UCSD-AML1 (cell line): Measurements from ENCODE around the gene BNC2.

Experiments
- DNase-seq: peaks from one replicate; lab custom pipeline; 2025; ENCODE audit not compliant: unreplicated experiment; lab: John Stamatoyannopoulos, UW

The BNC2 gene

GRCh38 chr9:16821344-16821743, 49.1 kb downstream of the BNC2 start:
- DNase-seq, result no peak

DNA sequence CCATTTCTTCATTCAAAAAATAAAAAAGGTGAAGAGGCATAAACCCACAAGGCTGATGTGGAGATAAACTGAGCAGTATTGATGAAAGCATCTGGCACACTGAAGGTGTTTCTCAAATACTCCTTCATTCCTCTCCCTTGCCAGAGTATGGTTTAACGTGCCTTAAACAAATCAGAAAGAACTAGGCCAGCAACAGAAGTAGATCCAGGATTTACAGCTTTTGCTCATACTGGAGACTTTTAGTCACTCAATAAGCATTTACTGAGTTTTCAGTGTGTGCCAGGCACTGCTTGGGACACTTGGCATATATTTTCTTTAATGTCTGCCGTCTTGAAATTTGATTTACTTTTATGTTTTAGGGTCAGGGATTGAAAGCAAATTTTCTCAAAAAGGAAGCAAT, 53.0 kb downstream of the BNC2 start:
- no peak for DNase-seq

DNA sequence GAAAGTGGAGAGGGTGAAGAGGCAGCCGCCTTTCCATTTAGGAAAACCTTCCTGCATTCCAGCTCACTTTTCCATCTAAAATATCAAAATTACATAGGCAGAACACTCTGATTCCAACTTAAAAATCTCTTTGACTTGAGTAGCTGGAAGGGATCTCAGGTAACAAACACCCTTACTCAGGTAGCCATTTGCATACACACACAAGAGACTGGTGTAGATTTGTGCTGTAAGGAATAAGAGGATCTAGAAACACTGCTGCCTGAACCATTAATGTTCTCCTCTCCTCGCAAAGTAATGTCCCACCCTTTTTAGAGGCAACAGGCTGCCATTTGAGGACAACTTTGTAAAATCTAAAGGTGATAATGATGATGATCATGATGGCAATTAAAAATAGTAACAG, 53.5 kb downstream of the BNC2 start:
- no peak for DNase-seq

GRCh38 chr9:16816011-16816410, 54.5 kb downstream of the BNC2 start:
- no peak for DNase-seq

DNA sequence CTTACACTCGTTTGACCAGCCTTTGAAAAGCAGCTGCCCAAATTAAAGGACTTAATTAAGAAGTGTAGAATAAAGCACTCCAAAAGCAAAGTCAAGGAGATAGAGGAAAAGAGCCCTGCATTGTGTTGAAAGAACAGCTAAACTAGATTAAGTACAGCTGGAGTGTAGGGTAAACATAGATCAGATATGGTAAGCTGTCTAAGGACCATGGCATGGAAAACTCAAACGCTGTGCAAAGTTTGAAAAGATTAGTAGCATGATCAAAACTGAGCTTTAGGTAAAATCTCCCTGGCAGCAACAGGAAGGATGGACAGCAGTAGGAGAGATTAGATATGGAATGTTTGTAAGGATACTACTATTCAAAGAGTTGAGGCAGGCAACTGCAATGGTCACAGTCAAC, 55.4 kb downstream of the BNC2 start:
- DNase-seq, result no peak

GRCh38 chr9:16813838-16814237, 56.6 kb downstream of the BNC2 start:
- DNase-seq, result no peak

DNA sequence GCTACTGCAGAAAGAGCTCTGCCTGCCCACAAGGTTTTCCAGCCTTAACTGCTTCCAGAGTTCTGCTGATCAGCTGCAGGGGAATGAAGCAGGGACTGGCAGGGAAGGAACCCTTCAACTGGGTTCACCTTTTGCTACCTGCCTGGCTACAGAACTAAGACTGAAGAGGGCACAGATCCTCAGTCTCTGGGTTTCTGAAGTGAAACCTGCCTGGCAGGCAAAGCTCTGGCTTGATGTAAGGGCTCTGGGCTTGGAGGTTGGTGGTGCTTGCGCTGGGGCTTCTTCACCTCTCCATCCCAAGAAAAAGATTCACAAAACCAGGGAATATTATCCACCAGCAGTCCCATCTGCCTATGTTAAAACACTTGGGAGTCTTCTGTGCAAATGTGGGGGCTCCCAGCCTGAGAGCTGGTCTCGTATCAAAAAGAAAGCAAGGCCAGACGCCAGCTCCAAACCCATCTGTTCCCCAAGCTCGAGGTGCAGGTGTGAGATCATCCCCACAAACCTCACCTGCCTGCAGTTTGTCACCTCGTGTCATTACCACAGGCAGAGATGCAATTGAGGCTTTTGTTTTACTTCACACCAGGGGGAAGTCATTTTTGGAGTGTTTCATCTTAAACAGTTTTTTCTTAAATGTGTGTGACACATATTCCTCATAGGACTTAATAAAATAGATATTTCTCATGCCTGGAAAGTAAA, 58.3 kb downstream of the BNC2 start:
- no peak for DNase-seq

GRCh38 chr9:16809912-16810610, 60.4 kb downstream of the BNC2 start:
- no peak for DNase-seq

GRCh38 chr9:16806674-16807073, 63.8 kb downstream of the BNC2 start:
- no peak for DNase-seq

DNA sequence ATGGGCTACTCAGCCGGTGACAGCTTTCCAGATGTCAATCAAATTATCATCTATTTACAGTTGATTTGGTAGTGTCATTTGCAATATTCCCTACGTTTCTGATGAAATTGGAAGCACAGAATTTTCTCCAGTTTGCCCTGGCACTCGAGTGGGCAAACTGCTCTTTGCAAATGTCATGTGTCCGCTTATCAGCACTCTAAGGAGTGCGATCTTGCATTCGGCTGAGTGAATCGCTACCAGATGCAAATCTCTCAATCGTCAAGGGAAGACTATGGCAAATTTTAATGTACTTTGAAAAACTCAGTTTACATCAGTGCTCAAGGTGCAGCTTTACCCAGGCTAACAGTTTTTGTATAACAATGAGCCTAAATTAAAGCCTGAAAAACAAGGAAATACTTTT, 66.8 kb downstream of the BNC2 start:
- no peak for DNase-seq

DNA sequence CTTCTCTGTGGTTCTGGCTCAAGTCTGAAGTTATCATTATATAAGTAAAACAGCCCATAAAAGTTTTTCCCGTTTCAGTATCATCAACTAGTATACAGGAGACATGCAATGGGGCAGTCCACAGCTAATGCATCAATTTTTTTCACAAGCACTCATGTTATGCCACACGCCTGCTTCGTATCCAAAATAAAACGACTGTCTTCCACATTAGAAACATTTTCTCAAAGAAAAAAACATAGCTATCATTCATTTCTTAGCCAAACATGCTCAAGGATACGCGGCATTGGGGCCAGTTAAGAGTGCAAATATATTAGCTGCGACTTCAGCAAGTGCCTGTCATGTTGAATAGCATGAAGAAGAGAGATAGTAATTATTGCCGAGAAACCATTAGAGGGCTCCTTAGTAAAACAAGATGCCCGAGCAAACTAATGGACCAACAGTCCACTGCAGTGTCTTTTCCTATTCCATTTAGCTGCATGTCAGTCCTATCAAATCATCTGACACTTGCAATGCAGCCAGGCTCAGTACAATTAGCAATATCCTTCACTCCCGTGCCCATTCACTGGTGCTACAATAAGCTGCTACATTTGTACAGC, 68.5 kb downstream of the BNC2 start:
- no peak for DNase-seq

DNA sequence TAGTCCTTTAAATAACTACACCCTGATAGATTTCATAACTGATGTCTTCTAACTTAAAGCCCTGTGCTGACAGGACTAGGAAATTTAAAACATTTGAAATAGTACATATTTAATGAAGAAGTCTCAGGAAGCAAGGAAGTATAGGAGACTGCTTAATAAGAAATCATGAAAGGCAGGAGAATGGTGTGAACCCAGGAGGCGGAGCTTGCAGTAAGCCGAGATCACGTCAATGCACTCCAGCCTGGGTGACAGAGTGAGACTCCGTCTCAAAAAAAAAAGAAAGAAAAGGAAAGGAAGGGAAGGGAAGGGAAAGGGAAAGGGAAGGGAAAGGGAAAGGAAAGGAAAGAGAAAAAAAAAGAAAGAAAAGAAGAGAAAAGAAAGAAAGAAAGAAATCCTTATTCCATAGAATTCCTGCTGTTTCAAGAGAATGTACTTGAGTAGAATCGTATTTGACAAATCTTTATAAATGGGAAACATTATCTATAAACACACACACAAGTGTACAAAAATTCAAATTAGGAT, 74.1 kb downstream of the BNC2 start:
- no peak for DNase-seq

DNA sequence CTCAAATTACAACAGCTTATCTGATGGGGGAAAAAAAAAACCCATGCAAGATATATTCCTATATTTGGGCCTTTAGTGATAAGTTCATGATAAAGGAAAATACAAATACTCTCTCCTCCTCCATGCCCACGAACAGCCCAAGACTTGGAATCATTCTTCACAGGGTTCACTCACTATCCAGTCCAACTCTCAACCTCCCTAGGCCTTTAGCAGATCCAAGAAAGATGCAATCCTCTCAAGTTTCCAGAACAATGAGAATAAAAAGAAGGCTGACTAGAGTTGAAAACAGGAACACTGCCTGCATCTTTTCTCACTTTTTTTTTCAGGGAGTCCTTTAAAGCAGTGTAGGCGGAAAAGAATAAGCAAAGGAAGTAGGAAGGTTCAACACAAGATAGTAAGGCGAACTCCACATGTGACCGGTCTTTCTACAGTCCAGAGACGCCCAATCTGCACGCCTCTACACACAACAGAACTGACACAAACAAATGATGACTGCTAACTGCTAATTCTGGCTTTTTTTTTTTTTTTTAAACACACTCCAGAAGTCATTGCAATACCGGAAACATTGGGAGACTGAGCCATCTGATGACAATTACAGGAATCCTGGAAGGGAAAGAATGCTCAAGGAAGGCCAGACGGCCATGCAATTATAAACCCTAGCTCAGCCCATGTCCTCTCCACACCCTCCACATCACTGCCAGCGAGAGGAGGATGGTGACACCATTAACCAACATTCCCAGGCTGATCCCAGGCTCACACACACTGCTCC, 75.4 kb downstream of the BNC2 start:
- no peak for DNase-seq

GRCh38 chr9:16794103-16794502, 76.4 kb downstream of the BNC2 start:
- DNase-seq, result no peak

DNA sequence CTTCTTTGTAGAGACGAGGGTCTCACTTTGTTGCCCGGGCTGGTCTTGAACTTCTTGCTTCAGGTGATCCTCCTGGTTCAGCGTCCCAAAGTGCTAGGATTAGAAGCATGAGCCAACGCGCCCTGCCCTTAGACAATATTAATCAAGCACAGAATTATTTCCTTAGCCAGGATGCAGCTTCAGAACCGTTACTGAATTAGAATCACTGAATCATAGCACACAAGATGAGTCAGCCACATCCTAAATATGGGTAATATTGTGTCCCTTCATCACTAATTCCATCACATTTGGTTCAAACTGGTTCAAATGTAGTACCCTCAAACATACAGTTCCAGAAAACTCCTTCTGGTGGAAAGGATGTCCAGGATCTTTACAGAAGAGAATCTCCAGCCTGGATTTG, 82.7 kb downstream of the BNC2 start:
- no peak for DNase-seq

- DNase-seq, result no peak
Observed at GRCh38 chr9:16784002-16784401, 86.5 kb downstream of the BNC2 start.

- no peak for DNase-seq
Observed at GRCh38 chr9:16782490-16782889, 88.0 kb downstream of the BNC2 start.

DNA sequence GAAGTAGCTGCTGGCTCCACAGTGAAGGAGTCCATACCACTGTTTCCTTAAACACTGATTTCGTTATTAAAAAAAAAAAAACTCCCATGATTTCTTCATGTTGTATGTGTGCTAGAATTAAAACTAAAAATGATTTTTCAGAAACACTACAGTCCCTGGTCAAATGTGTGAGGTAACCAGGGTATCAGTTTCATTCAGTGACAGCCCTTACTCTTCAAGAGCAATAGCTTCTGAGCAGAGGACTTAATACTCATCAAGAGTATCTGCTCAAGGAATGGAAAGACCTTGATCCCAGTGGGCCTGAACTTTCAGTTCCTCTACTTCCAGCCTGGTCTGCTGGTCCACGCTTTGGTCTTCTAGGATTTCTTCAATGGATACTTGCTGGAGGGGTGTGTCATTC, 95.1 kb downstream of the BNC2 start:
- no peak for DNase-seq

- DNase-seq, result no peak
Observed at GRCh38 chr9:16773617-16774016, 96.9 kb downstream of the BNC2 start.

GRCh38 chr9:16773116-16773515, 97.4 kb downstream of the BNC2 start:
- no peak for DNase-seq

- DNase-seq, result no peak
Observed at GRCh38 chr9:16771356-16771755, 99.1 kb downstream of the BNC2 start.

DNA sequence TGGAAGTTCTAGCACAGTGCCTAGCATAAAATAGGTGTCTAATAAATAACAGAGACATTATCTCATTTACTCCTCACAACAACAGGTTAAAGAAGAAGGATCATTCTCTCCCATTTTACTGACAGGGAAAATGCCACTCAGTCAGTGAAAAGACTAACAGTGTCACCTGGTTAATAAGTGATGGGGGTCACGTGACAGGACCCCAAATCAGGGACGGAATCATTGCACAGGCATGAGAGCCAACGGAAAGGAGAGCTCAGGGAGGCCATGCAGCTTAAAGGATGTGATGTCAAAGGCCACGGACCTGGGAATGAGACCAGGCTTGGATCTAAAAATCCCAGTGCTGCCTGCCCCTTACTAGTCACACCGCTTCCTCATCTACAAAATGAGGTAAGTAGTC, 101.2 kb downstream of the BNC2 start:
- no peak for DNase-seq
